CD4-positive, alpha-beta memory T cell (primary cell): ENCODE data around the gene FAM118A. TPM values are rescaled to one million over a fixed set of nuclear protein-coding genes. Genes with fewer than 3 reads are reported as not detected.
A peak's percentile ranks its signal among the peaks of the same experiment; 100 is the strongest.
"Not testable (repeated sequence)": the region's sequence is repeated elsewhere in the genome, so short reads cannot be mapped to it uniquely, and the experiment has no call there.

ENCODE experiments used
- CTCF ChIA-PET: fragments of 350-600 bp; sonication (Branson Sonifier 250); formaldehyde crosslinking; loops from one replicate; lab custom pipeline; 2021; ENCODE audit warnings: inconsistent platforms; ENCODE audit not compliant: partially characterized antibody; lab: Charles Lee
- POLR2A ChIA-PET: fragments of 350-600 bp; sonication (Branson Sonifier 250); formaldehyde crosslinking; loops from one replicate; lab custom pipeline; 2021; ENCODE audit not compliant: partially characterized antibody; lab: Charles Lee
- DNase-seq, 5 donors: peaks; one replicate each; pipeline versions ENCODE4 v3.0.0 to v3.0.0-alpha.2; 2020 to 2022; ENCODE audit warnings: mixed read lengths in 1 of 5
- H3K27ac ChIP-seq: one replicate; pipeline ENCODE4 v1.7.0; 2013; ENCODE audit warnings: low read depth, low read length
- H3K27me3 ChIP-seq: 2 replicates; pipeline ENCODE4 v1.7.0; 2013; ENCODE audit warnings: mild to moderate bottlenecking, low read length, moderate library complexity; ENCODE audit not compliant: insufficient read depth
- H3K36me3 ChIP-seq: 2 replicates; pipeline ENCODE4 v1.7.0; 2013; ENCODE audit warnings: mild to moderate bottlenecking, low read length, moderate library complexity; ENCODE audit not compliant: insufficient read depth
- H3K4me1 ChIP-seq: 2 replicates; pipeline ENCODE4 v1.7.0; 2013; ENCODE audit warnings: mild to moderate bottlenecking, low read length, moderate library complexity; ENCODE audit not compliant: insufficient read depth
- H3K4me3 ChIP-seq, 2 donors: one replicate each; pipeline ENCODE4 v1.7.0; 2013; ENCODE audit warnings: low read length in 2 of 2, mild to moderate bottlenecking in 1 of 2
- H3K9me3 ChIP-seq, 2 donors: one replicate each; pipeline ENCODE4 v1.7.0; 2013; ENCODE audit warnings: low read length in 2 of 2, control low read depth in 1 of 2; ENCODE audit not compliant: control insufficient read depth in 1 of 2
- H3K27ac Mint-ChIP-seq, 7 donors: one replicate each; pipeline ENCODE4 v1.8.0; 2020 to 2021; ENCODE audit warnings: mixed read lengths in 7 of 7, mild to moderate bottlenecking in 6 of 7, inconsistent platforms in 3 of 7, moderate library complexity in 3 of 7
- H3K27me3 Mint-ChIP-seq, 2 donors: one replicate each; pipeline ENCODE4 v1.8.0; 2020 to 2021; ENCODE audit warnings: mixed read lengths in 2 of 2
- H3K36me3 Mint-ChIP-seq, 2 donors: one replicate each; pipeline ENCODE4 v1.8.0; 2020 to 2021; ENCODE audit warnings: mixed read lengths in 2 of 2, inconsistent platforms in 1 of 2, mild to moderate bottlenecking in 1 of 2
- H3K4me1 Mint-ChIP-seq, 4 donors: one replicate each; pipeline ENCODE4 v1.8.0; 2020 to 2021; ENCODE audit warnings: mixed read lengths in 4 of 4, mild to moderate bottlenecking in 1 of 4
- H3K4me3 Mint-ChIP-seq, 8 donors: one replicate each; pipeline ENCODE4 v1.8.0; 2020 to 2021; ENCODE audit warnings: mixed read lengths in 8 of 8, mild to moderate bottlenecking in 7 of 8, moderate library complexity in 6 of 8, inconsistent platforms in 3 of 8
- H3K9me3 Mint-ChIP-seq, 8 donors: one replicate each; pipeline ENCODE4 v1.8.0; 2020 to 2021; ENCODE audit warnings: mixed read lengths in 8 of 8, mild to moderate bottlenecking in 5 of 8, inconsistent platforms in 3 of 8, moderate library complexity in 1 of 8
- intact Hi-C: fragments of 100-400 bp; cut with micrococcal nuclease; formaldehyde crosslinking; loops from one replicate; pipeline ENCODE4 v1.15.1; 2023
- polyA plus RNA-seq, 2 donors: library from polyadenylated mRNA; unstranded; fragments of 300-500 nt; fragmentation: Illumina TruSeq; gene quantifications; one replicate each; pipeline ENCODE4 v1.2.3, GENCODE V29; 2021
- total RNA-seq, 2 experiments: library from RNA; stranded (reverse); gene quantifications; one replicate each; pipeline ENCODE4 v1.2.3, GENCODE V29; 2021

FAM118A gene
- total RNA-seq = 100 to 1,000 TPM; 119 to 122 TPM
- 10 to 100 TPM; 34.5 to 51.0 TPM for polyA plus RNA-seq

GRCh38 chr22:45309422-45310227, at the start of gene FAM118A:
Gene FAM118A, plus strand, starts transcription at chr22:45309934. Its CDS starts 12,446 bp downstream, at chr22:45322380.
- Histone ChIP-seq H3K9me3 (no peaks in the 10 kb centered on the region), H3K4me1 (peaks cover 41% of the 10 kb centered on the region), H3K27me3 (no peaks in the 10 kb centered on the region), H3K27ac (peak within 1 kb of the TSS; percentile 82), H3K36me3 (no peaks in the 10 kb centered on the region), H3K4me3 (peak within 1 kb of the TSS; percentile 76 to 80)
- DNase-seq = peak; percentile 88 to 100 (median 95)
- peak within 1 kb of the TSS; percentile 86 to 94 (median 90) for H3K4me3 Mint-ChIP-seq
- peaks cover 38 to 54% (median 46%) of the 10 kb centered on the region in 4 donors for H3K4me1 Mint-ChIP-seq
- no peaks in the 10 kb centered on the region for H3K9me3 Mint-ChIP-seq
- CTCF ChIA-PET = no interaction called here
- peaks cover 0 to 20% of the 10 kb centered on the region in 2 donors for H3K36me3 Mint-ChIP-seq
- peak within 1 kb of the TSS; percentile 94 to 97 (median 95) for H3K27ac Mint-ChIP-seq
- intact Hi-C loops = loop anchor here (1.0 to 2.0 kb wide), 3 partner anchors 9 to 69 kb away; partner anchors contain the start of gene KIAA0930
- POLR2A ChIA-PET = interaction anchor here (1.0 to 4.3 kb wide), 9 partner anchors 9 to 839 kb away, joined by 3 to 41 read pairs (median 6); partner anchors contain the start of genes RIBC2 and SMC1B
- no peaks in the 10 kb centered on the region for H3K27me3 Mint-ChIP-seq

- H3K36me3 Mint-ChIP-seq, H3K27me3 Mint-ChIP-seq, H3K4me3 ChIP-seq, CTCF ChIA-PET, H3K9me3 Mint-ChIP-seq, H3K27ac Mint-ChIP-seq, DNase-seq, H3K9me3 ChIP-seq, H3K27me3 ChIP-seq, H3K4me3 Mint-ChIP-seq, intact Hi-C loops, H3K27ac ChIP-seq, POLR2A ChIA-PET, H3K36me3 ChIP-seq, H3K4me1 ChIP-seq, H3K4me1 Mint-ChIP-seq: not testable (repeated sequence)
Observed at GRCh38 chr22:45260395-45260759, 49.4 kb upstream of the FAM118A start.

GRCh38 chr22:45261407-45262088, 48.2 kb upstream of the FAM118A start:
- Mint-ChIP-seq H3K9me3 (peaks cover 0 to 3% (median 0%) of the 10 kb centered on the region in 8 donors), H3K4me3 (no peak overlapping the region), H3K36me3 (no peaks in the 10 kb centered on the region), H3K27ac (no peak overlapping the region), H3K27me3 (peaks cover 6 to 10% of the 10 kb centered on the region in 2 donors), H3K4me1 (peaks cover 0 to under 1% (median 0%) of the 10 kb centered on the region in 4 donors)
- DNase-seq = no peak
- ChIA-PET CTCF (no interaction called here), POLR2A (no interaction called here)
- no peaks in the 10 kb centered on the region for H3K4me1 ChIP-seq
- no peaks in the 10 kb centered on the region for H3K27me3 ChIP-seq
- intact Hi-C loops = no loop called here
- H3K36me3 ChIP-seq = no peaks in the 10 kb centered on the region
- no peak overlapping the region for H3K27ac ChIP-seq
- no peak overlapping the region for H3K4me3 ChIP-seq
- H3K9me3 ChIP-seq = no peaks in the 10 kb centered on the region

GRCh38 chr22:45262195-45262930, 47.4 kb upstream of the FAM118A start:
- Mint-ChIP-seq H3K27me3 (peaks cover 6 to 10% of the 10 kb centered on the region in 2 donors), H3K4me1 (peaks cover 0 to 5% (median 0%) of the 10 kb centered on the region in 4 donors), H3K27ac (no peak overlapping the region), H3K36me3 (no peaks in the 10 kb centered on the region), H3K4me3 (no peak overlapping the region), H3K9me3 (peaks cover 0 to 3% (median 0%) of the 10 kb centered on the region in 8 donors)
- intact Hi-C loops = no loop called here
- DNase-seq = no peak
- no peaks in the 10 kb centered on the region for H3K4me1 ChIP-seq
- ChIA-PET POLR2A (no interaction called here), CTCF (no interaction called here)
- no peaks in the 10 kb centered on the region for H3K27me3 ChIP-seq
- no peak overlapping the region for H3K27ac ChIP-seq
- H3K36me3 ChIP-seq = no peaks in the 10 kb centered on the region
- H3K4me3 ChIP-seq = no peak overlapping the region
- no peaks in the 10 kb centered on the region for H3K9me3 ChIP-seq

GRCh38 chr22:45262931-45263462, 46.7 kb upstream of the FAM118A start:
- no peak overlapping the region for H3K4me3 ChIP-seq
- Mint-ChIP-seq H3K36me3 (no peaks in the 10 kb centered on the region), H3K9me3 (peaks cover 0 to 2% (median 0%) of the 10 kb centered on the region in 8 donors), H3K27me3 (peaks cover 6 to 10% of the 10 kb centered on the region in 2 donors), H3K4me3 (no peak overlapping the region), H3K4me1 (peaks cover 0 to 5% (median 0%) of the 10 kb centered on the region in 4 donors), H3K27ac (no peak overlapping the region)
- H3K27me3 ChIP-seq = no peaks in the 10 kb centered on the region
- no peak for DNase-seq
- no peaks in the 10 kb centered on the region for H3K4me1 ChIP-seq
- no peak overlapping the region for H3K27ac ChIP-seq
- ChIA-PET POLR2A (no interaction called here), CTCF (no interaction called here)
- intact Hi-C loops = no loop called here
- no peaks in the 10 kb centered on the region for H3K9me3 ChIP-seq
- no peaks in the 10 kb centered on the region for H3K36me3 ChIP-seq

- Mint-ChIP-seq H3K9me3 (no peaks in the 10 kb centered on the region), H3K4me3 (no peak overlapping the region), H3K36me3 (no peaks in the 10 kb centered on the region), H3K4me1 (peaks cover 0 to 7% (median under 1%) of the 10 kb centered on the region in 4 donors), H3K27ac (no peak overlapping the region), H3K27me3 (peaks cover 6 to 10% of the 10 kb centered on the region in 2 donors)
- POLR2A ChIA-PET = no interaction called here
- intact Hi-C loops = no loop called here
- CTCF ChIA-PET = no interaction called here
- no peak for DNase-seq
- Histone ChIP-seq H3K36me3 (no peaks in the 10 kb centered on the region), H3K4me1 (peaks cover 2% of the 10 kb centered on the region), H3K9me3 (no peaks in the 10 kb centered on the region), H3K4me3 (no peak overlapping the region), H3K27me3 (no peaks in the 10 kb centered on the region), H3K27ac (no peak overlapping the region)
Observed at GRCh38 chr22:45263463-45264269, 46.1 kb upstream of the FAM118A start.
